ENCODE results near the gene PLXDC2. TPM values are rescaled to one million over a fixed set of nuclear protein-coding genes. Genes with fewer than 3 reads are reported as not detected.

Gene PLXDC2
- total RNA-seq, 1 donor from 2014 or later, result 143 TPM

DNA sequence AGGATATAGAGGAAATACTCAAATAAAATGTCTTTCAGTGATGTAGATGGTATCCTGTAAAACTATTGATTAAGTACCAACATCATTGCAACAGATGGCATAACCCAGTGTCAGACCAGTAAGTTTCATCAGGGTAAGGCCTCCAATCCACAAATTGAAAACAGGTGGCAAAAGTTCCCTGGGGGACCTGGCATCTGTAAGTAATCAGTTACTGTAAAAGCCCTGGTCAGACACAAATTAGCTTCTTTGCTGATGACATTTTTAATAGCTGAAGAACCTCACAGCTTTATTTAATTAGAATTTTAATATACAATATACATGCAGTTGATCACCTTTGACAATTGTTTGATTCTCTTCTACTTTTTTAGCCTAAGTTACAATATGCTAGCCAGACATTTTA, 152.5 kb downstream of the PLXDC2 start:
- TF ChIP-seq CTCF (IDR thresholded peaks at IDR 0.05), result no peak
- Histone ChIP-seq H3K4me3 (no peak overlapping the region), H3K36me3 (no peaks in the 10 kb centered on the region), H3K4me1 (peaks cover 23% of the 10 kb centered on the region), H3K27me3 (ENCODE audit: low read depth) (no peaks in the 10 kb centered on the region), H3K9me3 (no peaks in the 10 kb centered on the region), H3K27ac (no peak overlapping the region)
- intact Hi-C loops (cut with DNase I), result no loop called here
- DNase-seq, result no peak
- no peak for ATAC-seq

DNA sequence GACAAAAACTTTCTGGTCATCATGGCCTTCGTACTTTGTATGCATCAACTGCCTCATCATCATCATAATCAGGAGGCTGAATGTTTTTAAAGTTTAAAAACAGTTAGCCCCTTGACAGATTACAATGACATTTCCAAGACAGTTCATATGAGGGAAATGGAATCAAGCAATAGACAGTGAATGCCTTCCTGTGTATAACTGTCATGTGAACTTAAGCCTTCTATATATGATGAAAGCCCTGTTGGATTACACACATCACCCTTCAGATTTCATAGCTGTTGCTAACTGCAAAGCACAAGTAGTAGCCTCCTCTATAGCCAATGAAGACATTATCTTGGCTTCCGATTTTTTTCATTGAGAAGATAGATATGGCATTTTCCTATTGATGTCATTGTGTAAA, 154.0 kb downstream of the PLXDC2 start:
- H3K4me1 ChIP-seq, result peaks cover 30% of the 10 kb centered on the region
- no peaks in the 10 kb centered on the region for H3K27me3 ChIP-seq (ENCODE audit: low read depth)
- H3K36me3 ChIP-seq, result no peaks in the 10 kb centered on the region
- DNase-seq, result no peak
- no peak overlapping the region for H3K4me3 ChIP-seq
- intact Hi-C loops (cut with DNase I), result no loop called here
- ATAC-seq, result peak in 1 of 2 donors; percentile 39
- H3K9me3 ChIP-seq, result no peaks in the 10 kb centered on the region
- no peak for TF ChIP-seq CTCF (IDR thresholded peaks at IDR 0.05)
- no peak overlapping the region for H3K27ac ChIP-seq

GRCh38 chr10:19970717-19971116, 154.5 kb downstream of the PLXDC2 start:
- no peak for ATAC-seq
- H3K4me1 ChIP-seq, result peaks cover 30% of the 10 kb centered on the region
- H3K36me3 ChIP-seq, result no peaks in the 10 kb centered on the region
- no peak overlapping the region for H3K4me3 ChIP-seq
- intact Hi-C loops (cut with DNase I), result no loop called here
- no peaks in the 10 kb centered on the region for H3K9me3 ChIP-seq
- DNase-seq, result no peak
- H3K27ac ChIP-seq, result no peak overlapping the region
- TF ChIP-seq CTCF (IDR thresholded peaks at IDR 0.05), result no peak
- no peaks in the 10 kb centered on the region for H3K27me3 ChIP-seq (ENCODE audit: low read depth)

GRCh38 chr10:19971343-19972052, 155.3 kb downstream of the PLXDC2 start:
- no peaks in the 10 kb centered on the region for H3K36me3 ChIP-seq
- H3K4me1 ChIP-seq, result peaks cover 28% of the 10 kb centered on the region
- ATAC-seq (no peak), DNase-seq (no peak)
- no peaks in the 10 kb centered on the region for H3K9me3 ChIP-seq
- no peak for TF ChIP-seq CTCF (IDR thresholded peaks at IDR 0.05)
- H3K27me3 ChIP-seq (ENCODE audit: low read depth), result no peaks in the 10 kb centered on the region
- intact Hi-C loops (cut with DNase I), result no loop called here
- no peak overlapping the region for H3K4me3 ChIP-seq
- no peak overlapping the region for H3K27ac ChIP-seq

DNA sequence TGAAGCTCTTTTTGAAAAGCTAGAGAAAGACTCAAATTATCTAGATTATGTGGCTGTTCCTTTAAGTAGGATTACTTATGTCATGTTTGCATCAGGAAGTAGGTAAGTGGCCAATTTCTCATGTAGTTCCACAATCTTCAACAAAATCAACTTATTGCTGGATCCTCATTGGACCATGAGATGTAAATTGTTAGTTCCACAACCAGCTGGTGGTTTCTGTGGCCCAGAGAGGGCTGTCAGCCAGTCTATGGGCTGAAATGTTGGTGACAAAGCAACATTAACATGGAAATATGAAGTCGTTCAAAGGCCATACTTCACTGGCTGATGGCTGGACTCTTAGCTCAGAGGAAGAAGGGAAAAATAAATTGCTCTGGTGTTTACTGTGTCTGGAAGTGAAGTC, 157.9 kb downstream of the PLXDC2 start:
- peak; percentile 23 to 61 for ATAC-seq
- H3K9me3 ChIP-seq, result peaks cover 3% of the 10 kb centered on the region
- intact Hi-C loops (cut with DNase I), result no loop called here
- no peak overlapping the region for H3K27ac ChIP-seq
- peaks cover 20% of the 10 kb centered on the region for H3K4me1 ChIP-seq
- H3K4me3 ChIP-seq, result no peak overlapping the region
- no peaks in the 10 kb centered on the region for H3K27me3 ChIP-seq (ENCODE audit: low read depth)
- TF ChIP-seq CTCF (IDR thresholded peaks at IDR 0.05), result no peak
- no peaks in the 10 kb centered on the region for H3K36me3 ChIP-seq
- DNase-seq, result no peak

All from lower lobe of right lung (tissue), 2 donors.